ENCODE results near the gene KCNE1.

KCNE1 gene

DNA sequence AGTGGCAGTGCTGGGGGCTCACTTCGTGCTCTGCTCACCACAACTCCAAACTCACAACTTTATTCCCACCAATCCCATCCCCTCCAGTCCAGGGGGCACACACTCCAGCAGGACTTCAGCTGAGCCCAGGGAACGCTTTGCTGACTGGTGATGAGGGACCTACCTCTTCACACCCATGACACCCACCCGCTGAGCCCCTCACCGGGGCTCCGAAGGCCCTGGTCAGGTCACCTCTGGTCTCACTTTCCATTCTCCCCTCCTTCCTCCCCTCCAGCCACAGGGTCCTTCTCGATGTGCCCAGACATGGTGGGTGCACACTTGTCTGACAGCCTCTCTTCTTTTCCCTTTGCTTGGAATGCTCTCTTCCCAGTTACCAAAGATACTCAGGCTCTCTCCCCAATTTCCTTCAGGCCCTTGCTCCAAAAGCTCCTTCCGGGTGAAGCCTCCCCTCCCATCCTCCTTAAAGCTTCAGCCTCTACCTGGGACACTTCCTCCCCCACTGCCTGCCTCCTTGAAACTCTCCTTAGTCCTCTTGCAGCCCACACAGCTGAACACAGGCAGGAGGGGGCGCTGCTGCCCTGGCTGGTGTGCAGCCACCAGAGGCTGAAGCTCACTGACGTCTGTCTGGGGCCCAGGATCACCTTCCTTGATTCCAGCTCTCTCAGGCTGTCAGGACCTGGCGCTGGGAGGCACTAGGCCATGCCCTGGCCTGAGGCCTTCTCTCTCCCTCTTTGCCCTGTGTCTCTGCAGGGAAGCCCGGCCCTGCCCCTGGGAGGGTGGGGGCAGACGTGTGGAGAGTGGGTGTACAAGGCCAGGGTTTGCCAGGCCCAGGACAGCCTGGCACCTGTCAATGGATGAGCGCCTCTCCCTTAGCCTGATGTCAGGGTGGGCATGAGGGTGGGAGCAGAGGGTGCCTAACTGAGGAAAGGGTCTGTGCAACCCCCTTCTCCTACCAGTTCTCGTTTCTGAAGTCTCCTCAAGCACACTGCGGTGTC, 1.6 kb downstream of the KCNE1 start:
- TF ChIP-seq RAD21 (IDR thresholded peaks at IDR 0.05; ENCODE audit: low read depth): peak; percentile 92
- no peak for TF ChIP-seq CEBPB (IDR thresholded peaks at IDR 0.05)

DNA sequence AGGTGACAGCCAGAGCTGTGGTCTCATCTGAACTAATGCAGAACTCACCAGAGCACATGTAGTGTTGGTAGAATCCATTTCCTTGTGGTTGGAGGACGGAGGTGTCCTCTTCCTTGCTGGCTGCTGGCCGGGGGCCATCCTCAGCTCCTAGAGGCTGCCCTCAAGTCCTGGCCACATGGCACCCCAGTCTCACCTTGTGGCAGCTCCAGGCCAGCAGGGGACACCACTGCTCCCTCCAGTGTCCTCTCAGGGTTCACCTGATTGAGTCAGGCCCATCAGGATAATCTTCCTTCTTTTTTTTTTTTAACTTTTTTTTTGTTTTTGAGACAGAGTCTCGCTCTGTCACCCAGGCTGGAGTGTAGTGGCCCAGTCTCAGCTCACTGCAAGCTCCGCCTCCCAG, 2.9 kb downstream of the KCNE1 start:
- no peak for TF ChIP-seq MAX (IDR thresholded peaks at IDR 0.05)
- TF ChIP-seq RAD21 (IDR thresholded peaks at IDR 0.05; ENCODE audit: low read depth): peak; percentile 24; the same call in 1 of the 2 replicates
- no peak for TF ChIP-seq TAF1 (IDR thresholded peaks at IDR 0.05; ENCODE audit: low read depth)

DNA sequence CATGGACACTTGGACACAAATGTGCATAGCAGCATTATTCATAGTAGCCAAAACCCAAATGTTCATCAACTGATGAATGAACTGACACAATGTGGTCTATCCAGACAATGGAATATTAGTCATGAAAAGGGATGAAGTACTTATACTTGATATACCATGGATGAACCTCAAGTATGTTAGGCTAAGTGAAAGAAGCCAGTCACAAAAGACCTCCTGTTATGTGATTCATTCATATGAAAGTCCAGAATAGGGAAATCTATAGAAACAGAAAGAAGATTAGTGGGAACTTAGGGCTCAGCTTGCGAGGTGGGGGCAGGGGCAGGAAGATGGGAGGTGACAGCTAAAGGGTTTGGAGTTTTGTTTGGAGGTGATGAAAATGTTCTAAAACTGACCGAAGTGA, 7.4 kb downstream of the KCNE1 start:
- TF ChIP-seq FOXM1 (IDR thresholded peaks at IDR 0.05; ENCODE audit: borderline replicate concordance, low read depth): no peak
- no peak for TF ChIP-seq CEBPB (IDR thresholded peaks at IDR 0.05)
- no peak for TF ChIP-seq EP300 (IDR thresholded peaks at IDR 0.05; ENCODE audit: borderline replicate concordance)

GRCh38 chr21:34502480-34503106, 9.4 kb downstream of the KCNE1 start:
- no peak for TF ChIP-seq RAD21 (IDR thresholded peaks at IDR 0.05; ENCODE audit: low read depth)
- TF ChIP-seq YY1 (IDR thresholded peaks at IDR 0.05; ENCODE audit: low read depth): no peak
- no peak for TF ChIP-seq TAF1 (IDR thresholded peaks at IDR 0.05; ENCODE audit: low read depth)
- TF ChIP-seq, protein P1, sequence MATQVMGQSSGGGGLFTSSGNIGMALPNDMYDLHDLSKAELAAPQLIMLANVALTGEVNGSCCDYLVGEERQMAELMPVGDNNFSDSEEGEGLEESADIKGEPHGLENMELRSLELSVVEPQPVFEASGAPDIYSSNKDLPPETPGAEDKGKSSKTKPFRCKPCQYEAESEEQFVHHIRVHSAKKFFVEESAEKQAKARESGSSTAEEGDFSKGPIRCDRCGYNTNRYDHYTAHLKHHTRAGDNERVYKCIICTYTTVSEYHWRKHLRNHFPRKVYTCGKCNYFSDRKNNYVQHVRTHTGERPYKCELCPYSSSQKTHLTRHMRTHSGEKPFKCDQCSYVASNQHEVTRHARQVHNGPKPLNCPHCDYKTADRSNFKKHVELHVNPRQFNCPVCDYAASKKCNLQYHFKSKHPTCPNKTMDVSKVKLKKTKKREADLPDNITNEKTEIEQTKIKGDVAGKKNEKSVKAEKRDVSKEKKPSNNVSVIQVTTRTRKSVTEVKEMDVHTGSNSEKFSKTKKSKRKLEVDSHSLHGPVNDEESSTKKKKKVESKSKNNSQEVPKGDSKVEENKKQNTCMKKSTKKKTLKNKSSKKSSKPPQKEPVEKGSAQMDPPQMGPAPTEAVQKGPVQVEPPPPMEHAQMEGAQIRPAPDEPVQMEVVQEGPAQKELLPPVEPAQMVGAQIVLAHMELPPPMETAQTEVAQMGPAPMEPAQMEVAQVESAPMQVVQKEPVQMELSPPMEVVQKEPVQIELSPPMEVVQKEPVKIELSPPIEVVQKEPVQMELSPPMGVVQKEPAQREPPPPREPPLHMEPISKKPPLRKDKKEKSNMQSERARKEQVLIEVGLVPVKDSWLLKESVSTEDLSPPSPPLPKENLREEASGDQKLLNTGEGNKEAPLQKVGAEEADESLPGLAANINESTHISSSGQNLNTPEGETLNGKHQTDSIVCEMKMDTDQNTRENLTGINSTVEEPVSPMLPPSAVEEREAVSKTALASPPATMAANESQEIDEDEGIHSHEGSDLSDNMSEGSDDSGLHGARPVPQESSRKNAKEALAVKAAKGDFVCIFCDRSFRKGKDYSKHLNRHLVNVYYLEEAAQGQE (IDR thresholded peaks at IDR 0.05; ENCODE audit: low read depth): no peak
- TF ChIP-seq EP300 (IDR thresholded peaks at IDR 0.05; ENCODE audit: borderline replicate concordance): no peak
- TF ChIP-seq EGR1 (IDR thresholded peaks at IDR 0.05): no peak

DNA sequence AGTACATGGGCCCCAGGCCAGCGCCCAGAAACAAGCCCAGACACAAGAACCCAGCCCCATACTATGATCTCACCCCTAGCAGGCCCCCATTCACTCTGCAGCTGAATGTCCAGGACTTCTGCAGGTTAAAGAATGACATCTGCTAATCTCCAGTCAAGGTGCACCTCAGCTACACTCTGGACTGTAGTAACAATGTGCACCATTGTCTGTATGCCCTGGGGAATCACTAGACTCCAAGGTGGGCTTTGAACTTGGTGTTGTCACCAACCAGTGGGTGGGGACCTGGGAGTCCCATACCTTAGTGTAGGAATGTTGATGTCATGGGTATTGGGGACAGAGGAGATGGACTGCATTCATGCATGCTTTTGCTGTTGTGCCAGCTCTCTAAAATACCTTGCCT, 10.3 kb downstream of the KCNE1 start:
- TF ChIP-seq CEBPB (IDR thresholded peaks at IDR 0.05): no peak
- no peak for TF ChIP-seq TEAD4 (IDR thresholded peaks at IDR 0.05)
- TF ChIP-seq EGR1 (IDR thresholded peaks at IDR 0.05): no peak
- no peak for TF ChIP-seq FOXM1 (IDR thresholded peaks at IDR 0.05; ENCODE audit: borderline replicate concordance, low read depth)
- TF ChIP-seq USF1 (IDR thresholded peaks at IDR 0.05): no peak
- no peak for TF ChIP-seq NFIC (IDR thresholded peaks at IDR 0.05)
- no peak for TF ChIP-seq CREB1 (IDR thresholded peaks at IDR 0.05; ENCODE audit: low read depth)
- TF ChIP-seq YY1 (IDR thresholded peaks at IDR 0.05; ENCODE audit: low read depth): no peak
- TF ChIP-seq RAD21 (IDR thresholded peaks at IDR 0.05; ENCODE audit: low read depth): no peak
- TF ChIP-seq, protein P1 (IDR thresholded peaks at IDR 0.05; ENCODE audit: low read depth): no peak
- no peak for TF ChIP-seq ZBTB7A (IDR thresholded peaks at IDR 0.05; ENCODE audit: low read depth)
- no peak for TF ChIP-seq TCF12 (IDR thresholded peaks at IDR 0.05; ENCODE audit: low read depth)
- TF ChIP-seq EP300 (IDR thresholded peaks at IDR 0.05; ENCODE audit: borderline replicate concordance): no peak
- no peak for TF ChIP-seq MAX (IDR thresholded peaks at IDR 0.05)
- no peak for TF ChIP-seq TAF1 (IDR thresholded peaks at IDR 0.05; ENCODE audit: low read depth)

GRCh38 chr21:34500191-34500590, 11.8 kb downstream of the KCNE1 start:
- TF ChIP-seq MAX (IDR thresholded peaks at IDR 0.05): no peak
- no peak for TF ChIP-seq USF1 (IDR thresholded peaks at IDR 0.05)
- no peak for TF ChIP-seq NFIC (IDR thresholded peaks at IDR 0.05)
- TF ChIP-seq, protein P1 (IDR thresholded peaks at IDR 0.05; ENCODE audit: low read depth): no peak
- TF ChIP-seq CEBPB (IDR thresholded peaks at IDR 0.05): no peak
- TF ChIP-seq EGR1 (IDR thresholded peaks at IDR 0.05): no peak
- TF ChIP-seq TCF12 (IDR thresholded peaks at IDR 0.05; ENCODE audit: low read depth): no peak
- no peak for TF ChIP-seq YY1 (IDR thresholded peaks at IDR 0.05; ENCODE audit: low read depth)
- TF ChIP-seq CREB1 (IDR thresholded peaks at IDR 0.05; ENCODE audit: low read depth): no peak
- TF ChIP-seq EP300 (IDR thresholded peaks at IDR 0.05; ENCODE audit: borderline replicate concordance): no peak
- TF ChIP-seq ZBTB7A (IDR thresholded peaks at IDR 0.05; ENCODE audit: low read depth): no peak

Measured in Ishikawa (cell line).